Loucy (cell line): ENCODE measurements around the gene SMG6.

Experiments used
- H2AFZ ChIP-seq: fragments of 200-600 bp; sonication (generic); 2 replicates; pipeline ENCODE4 v1.6.0; 2016; ENCODE audit warnings: antibody characterized with exemption, mild to moderate bottlenecking, low read length, moderate library complexity
- H3F3A ChIP-seq: fragments of 200-600 bp; 2 replicates; pipeline ENCODE4 v1.6.0; 2016; ENCODE audit warnings: antibody characterized with exemption, low read depth, mild to moderate bottlenecking
- H3K27me3 ChIP-seq: fragments of 200-600 bp; sonication (generic); 2 replicates; pipeline ENCODE4 v1.6.1; 2014; ENCODE audit warnings: low read length, mild to moderate bottlenecking; ENCODE audit not compliant: insufficient read depth, poor library complexity, severe bottlenecking
- H3K36me3 ChIP-seq: fragments of 200-600 bp; sonication (generic); 2 replicates; pipeline ENCODE4 v1.6.1; 2016; ENCODE audit warnings: low read length; ENCODE audit not compliant: insufficient read depth
- H3K4me1 ChIP-seq: fragments of 200-600 bp; sonication (generic); 2 replicates; pipeline ENCODE4 v1.5.1; 2014; ENCODE audit warnings: low read length, mild to moderate bottlenecking; ENCODE audit not compliant: insufficient read depth, poor library complexity, severe bottlenecking
- H3K4me2 ChIP-seq: fragments of 200-600 bp; sonication (generic); 2 replicates; pipeline ENCODE4 v1.6.0; 2014; ENCODE audit warnings: antibody characterized with exemption, low read length, low read depth, mild to moderate bottlenecking; ENCODE audit not compliant: poor library complexity, severe bottlenecking
- H3K4me3 ChIP-seq: fragments of 200-600 bp; sonication (generic); 2 replicates; pipeline ENCODE4 v1.5.1; 2014; ENCODE audit warnings: low read length, mild to moderate bottlenecking, mixed read lengths; ENCODE audit not compliant: poor library complexity, severe bottlenecking
- H3K79me2 ChIP-seq: fragments of 200-600 bp; sonication (generic); 2 replicates; pipeline ENCODE4 v1.6.1; 2014; ENCODE audit warnings: low read length; ENCODE audit not compliant: insufficient read depth
- H3K9ac ChIP-seq: fragments of 200-600 bp; sonication (generic); 2 replicates; pipeline ENCODE4 v1.6.0; 2014; ENCODE audit warnings: mild to moderate bottlenecking, low read depth, low read length, moderate library complexity; ENCODE audit not compliant: poor library complexity, severe bottlenecking
- H3K9me2 ChIP-seq: fragments of 200-600 bp; sonication (generic); replicated peaks from 2 replicates; pipeline ENCODE4 v1.6.1; 2016; ENCODE audit warnings: low read depth, low read length, mixed read lengths
- H3K9me3 ChIP-seq: fragments of 200-600 bp; sonication (generic); 2 replicates; pipeline ENCODE4 v1.6.1; 2014; ENCODE audit warnings: mild to moderate bottlenecking, antibody characterized with exemption, low read length, low read depth; ENCODE audit not compliant: insufficient read depth
- H4K20me1 ChIP-seq: fragments of 200-600 bp; sonication (generic); 2 replicates; pipeline ENCODE4 v1.6.0; 2014; ENCODE audit warnings: antibody characterized with exemption, low read length, mild to moderate bottlenecking; ENCODE audit not compliant: insufficient read depth, poor library complexity, severe bottlenecking
- CTCF ChIP-seq: fragments of 200-600 bp; sonication (generic); conservative IDR thresholded peaks from 2 replicates; pipeline ENCODE4 v1.5.1; 2014; ENCODE audit warnings: mild to moderate bottlenecking, antibody characterized with exemption, low read length
- EZH2phosphoT487 ChIP-seq: fragments of 200-600 bp; IDR thresholded peaks from 2 replicates; pipeline ENCODE4 v1.6.1; 2018; ENCODE audit warnings: antibody characterized with exemption, mild to moderate bottlenecking, moderate library complexity, borderline replicate concordance

The SMG6 gene

GRCh38 chr17:2283302-2283701 is 20.3 kb downstream of the SMG6 start:
- H3K4me2 ChIP-seq = no peak overlapping the region
- H3K9me2 ChIP-seq = no peaks in the 10 kb centered on the region
- no peak overlapping the region for H3K9ac ChIP-seq
- no peaks in the 10 kb centered on the region for H3K27me3 ChIP-seq
- H3K4me3 ChIP-seq = no peak overlapping the region
- no peaks in the 10 kb centered on the region for H4K20me1 ChIP-seq
- no peak overlapping the region for H2AFZ ChIP-seq
- no peaks in the 10 kb centered on the region for H3K9me3 ChIP-seq
- H3K4me1 ChIP-seq = peaks cover 15% of the 10 kb centered on the region
- no peaks in the 10 kb centered on the region for H3F3A ChIP-seq
- peaks cover 73% of the 10 kb centered on the region; the same call in 1 of the 2 replicates for H3K36me3 ChIP-seq
- H3K79me2 ChIP-seq = no peaks in the 10 kb centered on the region; the same call in 1 of the 2 replicates
- TF ChIP-seq EZH2phosphoT487 (no peak), CTCF (no peak)

- Histone ChIP-seq H3K79me2 (peaks cover 2% of the 10 kb centered on the region; the same call in 1 of the 2 replicates), H3K36me3 (peaks cover 65% of the 10 kb centered on the region; the same call in 1 of the 2 replicates), H3K9ac (no peak overlapping the region), H3K4me3 (no peak overlapping the region), H3K4me1 (peaks cover 20% of the 10 kb centered on the region), H3K27me3 (no peaks in the 10 kb centered on the region), H3K4me2 (no peak overlapping the region), H4K20me1 (no peaks in the 10 kb centered on the region), H3K9me2 (no peaks in the 10 kb centered on the region), H3K9me3 (no peaks in the 10 kb centered on the region), H3F3A (no peaks in the 10 kb centered on the region), H2AFZ (no peak overlapping the region)
- TF ChIP-seq EZH2phosphoT487 (no peak), CTCF (peak; percentile 77)
These were observed 21.2 kb downstream of the SMG6 start for GRCh38 chr17:2282297-2282873.

GRCh38 chr17:2279707-2280106 is 23.9 kb downstream of the SMG6 start:
- TF ChIP-seq EZH2phosphoT487 (no peak), CTCF (no peak)
- no peak overlapping the region for H3K4me2 ChIP-seq
- peaks cover 40% of the 10 kb centered on the region for H3K4me1 ChIP-seq
- H3K4me3 ChIP-seq = no peak overlapping the region
- peaks cover 2% of the 10 kb centered on the region; the same call in 1 of the 2 replicates for H3K79me2 ChIP-seq
- peak overlapping the region; percentile 20 for H3K9ac ChIP-seq
- H3K9me3 ChIP-seq = no peaks in the 10 kb centered on the region
- H2AFZ ChIP-seq = no peak overlapping the region
- no peaks in the 10 kb centered on the region for H4K20me1 ChIP-seq
- H3K9me2 ChIP-seq = no peaks in the 10 kb centered on the region
- H3F3A ChIP-seq = no peaks in the 10 kb centered on the region
- H3K27me3 ChIP-seq = no peaks in the 10 kb centered on the region
- peaks cover 56% of the 10 kb centered on the region; the same call in 1 of the 2 replicates for H3K36me3 ChIP-seq
